ENCODE results near the gene WDR36.

DNA sequence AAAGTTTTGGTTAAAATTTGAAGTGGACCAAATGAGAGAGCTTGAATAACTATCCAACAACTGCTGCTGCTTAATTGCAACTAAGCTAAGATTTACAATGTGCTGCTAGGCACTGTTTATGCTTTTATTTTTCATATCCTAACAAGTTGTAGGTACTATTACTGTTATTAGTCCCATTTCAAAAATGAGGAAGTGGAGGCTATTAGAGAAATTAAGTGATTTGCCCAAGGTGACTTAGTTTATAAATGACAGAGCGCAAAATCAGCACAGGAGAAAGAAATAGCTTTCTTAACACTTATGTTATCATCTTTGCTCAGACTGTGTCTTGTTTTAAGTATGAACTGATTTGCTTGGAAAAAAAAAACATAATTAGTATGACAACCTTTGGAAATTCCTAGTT is 23.1 kb downstream of the WDR36 start:
- TF ChIP-seq, protein P1, sequence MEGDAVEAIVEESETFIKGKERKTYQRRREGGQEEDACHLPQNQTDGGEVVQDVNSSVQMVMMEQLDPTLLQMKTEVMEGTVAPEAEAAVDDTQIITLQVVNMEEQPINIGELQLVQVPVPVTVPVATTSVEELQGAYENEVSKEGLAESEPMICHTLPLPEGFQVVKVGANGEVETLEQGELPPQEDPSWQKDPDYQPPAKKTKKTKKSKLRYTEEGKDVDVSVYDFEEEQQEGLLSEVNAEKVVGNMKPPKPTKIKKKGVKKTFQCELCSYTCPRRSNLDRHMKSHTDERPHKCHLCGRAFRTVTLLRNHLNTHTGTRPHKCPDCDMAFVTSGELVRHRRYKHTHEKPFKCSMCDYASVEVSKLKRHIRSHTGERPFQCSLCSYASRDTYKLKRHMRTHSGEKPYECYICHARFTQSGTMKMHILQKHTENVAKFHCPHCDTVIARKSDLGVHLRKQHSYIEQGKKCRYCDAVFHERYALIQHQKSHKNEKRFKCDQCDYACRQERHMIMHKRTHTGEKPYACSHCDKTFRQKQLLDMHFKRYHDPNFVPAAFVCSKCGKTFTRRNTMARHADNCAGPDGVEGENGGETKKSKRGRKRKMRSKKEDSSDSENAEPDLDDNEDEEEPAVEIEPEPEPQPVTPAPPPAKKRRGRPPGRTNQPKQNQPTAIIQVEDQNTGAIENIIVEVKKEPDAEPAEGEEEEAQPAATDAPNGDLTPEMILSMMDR (IDR thresholded peaks at IDR 0.05), result no peak
- no peak for TF ChIP-seq POLR2A (IDR thresholded peaks at IDR 0.05)
